Limb (tissue), 2 donors: ENCODE measurements around the gene TEAD4.

ENCODE experiments used
- DNase-seq, 2 donors: peaks; one replicate each; pipeline ENCODE4 v3.0.0-alpha.2; 2016; ENCODE audit errors: extremely low spot score in 2 of 2

Gene TEAD4

GRCh38 chr12:3032161-3032560 lies 73.0 kb downstream of the TEAD4 start:
- no peak for DNase-seq

GRCh38 chr12:3032770-3033538 lies 73.8 kb downstream of the TEAD4 start:
- peak; percentile 21 to 51 for DNase-seq

GRCh38 chr12:3033539-3033867 lies 74.3 kb downstream of the TEAD4 start:
- peak; percentile 64 to 77 for DNase-seq

GRCh38 chr12:3034067-3034750 lies 75.0 kb downstream of the TEAD4 start:
- peak; percentile 63 to 78 for DNase-seq

GRCh38 chr12:3035171-3035570 lies 76.0 kb downstream of the TEAD4 start:
- DNase-seq, result no peak

GRCh38 chr12:3035815-3036702 lies 76.9 kb downstream of the TEAD4 start:
- no peak for DNase-seq

GRCh38 chr12:3036901-3037600 lies 77.9 kb downstream of the TEAD4 start:
- DNase-seq, result no peak

- DNase-seq, result no peak
These were observed 79.0 kb downstream of the TEAD4 start for GRCh38 chr12:3038166-3038565.

GRCh38 chr12:3038926-3039510 lies 79.8 kb downstream of the TEAD4 start:
- no peak for DNase-seq

- no peak for DNase-seq
These were observed 80.9 kb downstream of the TEAD4 start for GRCh38 chr12:3040026-3040656.

- no peak for DNase-seq
These were observed 81.7 kb downstream of the TEAD4 start for GRCh38 chr12:3040663-3041544.

- peak; percentile 58 to 69 for DNase-seq
These were observed 82.5 kb downstream of the TEAD4 start for GRCh38 chr12:3041558-3042164.

- no peak for DNase-seq
These were observed 83.2 kb downstream of the TEAD4 start for GRCh38 chr12:3042394-3042793.

- DNase-seq, result no peak
These were observed 83.6 kb downstream of the TEAD4 start for GRCh38 chr12:3042826-3043225.

GRCh38 chr12:3043406-3043805 lies 84.2 kb downstream of the TEAD4 start:
- DNase-seq, result no peak

GRCh38 chr12:3044141-3044630 lies 85.0 kb downstream of the TEAD4 start:
- no peak for DNase-seq

- DNase-seq, result no peak
These were observed 86.3 kb downstream of the TEAD4 start for GRCh38 chr12:3045494-3045893.

GRCh38 chr12:3045989-3046388 lies 86.8 kb downstream of the TEAD4 start:
- DNase-seq, result no peak
